ENCODE data around the gene GABRP. TPM values are rescaled to one million over a fixed set of nuclear protein-coding genes. Genes with fewer than 3 reads are reported as not detected.
"Not testable (repeated sequence)": the region's sequence is repeated elsewhere in the genome, so short reads cannot be mapped to it uniquely, and the experiment has no call there.

GABRP gene
- total and polyA plus RNA-seq, 3 experiments from 2014 or later, result not detected

- Mint-ChIP-seq H3K4me3 (no peak overlapping the region), H3K9me3 (no peaks in the 10 kb centered on the region), H3K4me1 (no peaks in the 10 kb centered on the region), H3K27me3 (peaks cover 3 to 7% of the 10 kb centered on the region in 2 donors), H3K36me3 (no peaks in the 10 kb centered on the region), H3K27ac (no peak overlapping the region)
- H3K27ac ChIP-seq (ENCODE audit: low read depth, low read length), result no peak overlapping the region
- H3K4me3 ChIP-seq (ENCODE audit: low read length), result no peak overlapping the region
- H3K27me3 ChIP-seq (ENCODE audit: insufficient read depth, low read length, poor library complexity, severe bottlenecking), result no peaks in the 10 kb centered on the region
- no peaks in the 10 kb centered on the region for H3K36me3 ChIP-seq (ENCODE audit: insufficient read depth, low read length)
- POLR2A ChIA-PET, result no interaction called here
- H3K9me3 ChIP-seq (ENCODE audit: low read length), result no peaks in the 10 kb centered on the region
- DNase-seq, result no peak
- no peaks in the 10 kb centered on the region for H3K4me1 ChIP-seq (ENCODE audit: insufficient read depth, low read length)
- CTCF ChIA-PET, result no interaction called here
Measured at GRCh38 chr5:170758481-170758880, 25.0 kb upstream of the GABRP start.

- no peak overlapping the region for H3K4me3 Mint-ChIP-seq
- H3K4me1 Mint-ChIP-seq, result no peaks in the 10 kb centered on the region
- H3K9me3 Mint-ChIP-seq, result no peaks in the 10 kb centered on the region
- Histone ChIP-seq H3K9me3 (ENCODE audit: low read length) (no peaks in the 10 kb centered on the region), H3K4me3 (ENCODE audit: low read length) (no peak overlapping the region), H3K27me3 (ENCODE audit: insufficient read depth, low read length, poor library complexity, severe bottlenecking) (no peaks in the 10 kb centered on the region), H3K27ac (ENCODE audit: low read depth, low read length) (no peak overlapping the region), H3K4me1 (ENCODE audit: insufficient read depth, low read length) (no peaks in the 10 kb centered on the region), H3K36me3 (ENCODE audit: insufficient read depth, low read length) (no peaks in the 10 kb centered on the region)
- H3K27ac Mint-ChIP-seq, result no peak overlapping the region
- POLR2A ChIA-PET, result no interaction called here
- DNase-seq, result no peak
- peaks cover 3 to 7% of the 10 kb centered on the region in 2 donors for H3K27me3 Mint-ChIP-seq
- H3K36me3 Mint-ChIP-seq, result no peaks in the 10 kb centered on the region
- CTCF ChIA-PET, result no interaction called here
Measured at GRCh38 chr5:170760113-170760512, 23.4 kb upstream of the GABRP start.

GRCh38 chr5:170761048-170761707 lies 22.3 kb upstream of the GABRP start:
- Histone ChIP-seq H3K4me3 (ENCODE audit: low read length) (no peak overlapping the region), H3K36me3 (ENCODE audit: insufficient read depth, low read length) (no peaks in the 10 kb centered on the region), H3K27me3 (ENCODE audit: insufficient read depth, low read length, poor library complexity, severe bottlenecking) (no peaks in the 10 kb centered on the region), H3K27ac (ENCODE audit: low read depth, low read length) (no peak overlapping the region), H3K9me3 (ENCODE audit: low read length) (no peaks in the 10 kb centered on the region), H3K4me1 (ENCODE audit: insufficient read depth, low read length) (no peaks in the 10 kb centered on the region)
- H3K36me3 Mint-ChIP-seq, result no peaks in the 10 kb centered on the region
- no peaks in the 10 kb centered on the region for H3K4me1 Mint-ChIP-seq
- CTCF ChIA-PET, result no interaction called here
- no peaks in the 10 kb centered on the region for H3K9me3 Mint-ChIP-seq
- H3K27ac Mint-ChIP-seq, result no peak overlapping the region
- POLR2A ChIA-PET, result no interaction called here
- H3K27me3 Mint-ChIP-seq, result peaks cover 3 to 7% of the 10 kb centered on the region in 2 donors
- H3K4me3 Mint-ChIP-seq, result no peak overlapping the region
- no peak for DNase-seq

GRCh38 chr5:170761708-170762066 lies 21.8 kb upstream of the GABRP start:
- no peaks in the 10 kb centered on the region for H3K27me3 ChIP-seq (ENCODE audit: insufficient read depth, low read length, poor library complexity, severe bottlenecking)
- H3K27ac ChIP-seq (ENCODE audit: low read depth, low read length), result no peak overlapping the region
- ChIA-PET POLR2A (no interaction called here), CTCF (no interaction called here)
- Mint-ChIP-seq H3K36me3 (no peaks in the 10 kb centered on the region), H3K27ac (no peak overlapping the region), H3K4me3 (no peak overlapping the region), H3K9me3 (no peaks in the 10 kb centered on the region), H3K4me1 (no peaks in the 10 kb centered on the region), H3K27me3 (peaks cover 2 to 7% of the 10 kb centered on the region in 2 donors)
- no peak for DNase-seq
- no peaks in the 10 kb centered on the region for H3K36me3 ChIP-seq (ENCODE audit: insufficient read depth, low read length)
- H3K4me3 ChIP-seq (ENCODE audit: low read length), result no peak overlapping the region
- H3K9me3 ChIP-seq (ENCODE audit: low read length), result no peaks in the 10 kb centered on the region
- no peaks in the 10 kb centered on the region for H3K4me1 ChIP-seq (ENCODE audit: insufficient read depth, low read length)

GRCh38 chr5:170762298-170762697 lies 21.2 kb upstream of the GABRP start:
- POLR2A ChIA-PET; H3K27me3 ChIP-seq (ENCODE audit: insufficient read depth, low read length, poor library complexity, severe bottlenecking); H3K27ac ChIP-seq (ENCODE audit: low read depth, low read length); H3K9me3 ChIP-seq (ENCODE audit: low read length); H3K9me3 Mint-ChIP-seq; H3K27ac Mint-ChIP-seq; H3K4me3 Mint-ChIP-seq; H3K36me3 ChIP-seq (ENCODE audit: insufficient read depth, low read length); H3K27me3 Mint-ChIP-seq; H3K4me1 ChIP-seq (ENCODE audit: insufficient read depth, low read length); H3K4me3 ChIP-seq (ENCODE audit: low read length); H3K4me1 Mint-ChIP-seq; CTCF ChIA-PET; H3K36me3 Mint-ChIP-seq; DNase-seq: not testable (repeated sequence)

GRCh38 chr5:170765868-170766267 lies 17.7 kb upstream of the GABRP start:
- H3K4me3 ChIP-seq (ENCODE audit: low read length); H3K27me3 Mint-ChIP-seq; H3K9me3 ChIP-seq (ENCODE audit: low read length); H3K9me3 Mint-ChIP-seq; H3K27me3 ChIP-seq (ENCODE audit: insufficient read depth, low read length, poor library complexity, severe bottlenecking); POLR2A ChIA-PET; H3K27ac Mint-ChIP-seq; CTCF ChIA-PET; H3K36me3 ChIP-seq (ENCODE audit: insufficient read depth, low read length); H3K4me3 Mint-ChIP-seq; H3K27ac ChIP-seq (ENCODE audit: low read depth, low read length); H3K4me1 ChIP-seq (ENCODE audit: insufficient read depth, low read length); H3K4me1 Mint-ChIP-seq; H3K36me3 Mint-ChIP-seq; DNase-seq: not testable (repeated sequence)

- Histone ChIP-seq H3K4me3 (ENCODE audit: low read length) (no peak overlapping the region), H3K27me3 (ENCODE audit: insufficient read depth, low read length, poor library complexity, severe bottlenecking) (no peaks in the 10 kb centered on the region), H3K27ac (ENCODE audit: low read depth, low read length) (no peak overlapping the region), H3K36me3 (ENCODE audit: insufficient read depth, low read length) (no peaks in the 10 kb centered on the region), H3K9me3 (ENCODE audit: low read length) (no peaks in the 10 kb centered on the region), H3K4me1 (ENCODE audit: insufficient read depth, low read length) (no peaks in the 10 kb centered on the region)
- Mint-ChIP-seq H3K4me1 (no peaks in the 10 kb centered on the region), H3K9me3 (peaks cover 0 to 1% (median 0%) of the 10 kb centered on the region in 5 donors), H3K27me3 (no peaks in the 10 kb centered on the region), H3K36me3 (no peaks in the 10 kb centered on the region), H3K4me3 (no peak overlapping the region), H3K27ac (no peak overlapping the region)
- CTCF ChIA-PET, result no interaction called here
- DNase-seq, result no peak
- POLR2A ChIA-PET, result no interaction called here
Measured at GRCh38 chr5:170769246-170769645, 14.3 kb upstream of the GABRP start.

- Histone ChIP-seq H3K27me3 (ENCODE audit: insufficient read depth, low read length, poor library complexity, severe bottlenecking) (no peaks in the 10 kb centered on the region), H3K36me3 (ENCODE audit: insufficient read depth, low read length) (no peaks in the 10 kb centered on the region), H3K4me3 (ENCODE audit: low read length) (no peak overlapping the region), H3K9me3 (ENCODE audit: low read length) (no peaks in the 10 kb centered on the region), H3K27ac (ENCODE audit: low read depth, low read length) (no peak overlapping the region), H3K4me1 (ENCODE audit: insufficient read depth, low read length) (no peaks in the 10 kb centered on the region)
- Mint-ChIP-seq H3K27me3 (no peaks in the 10 kb centered on the region), H3K4me3 (no peak overlapping the region), H3K4me1 (no peaks in the 10 kb centered on the region), H3K36me3 (no peaks in the 10 kb centered on the region), H3K27ac (no peak overlapping the region), H3K9me3 (peaks cover 0 to 1% (median 0%) of the 10 kb centered on the region in 5 donors)
- no peak for DNase-seq
- POLR2A ChIA-PET, result no interaction called here
- CTCF ChIA-PET, result no interaction called here
Measured at GRCh38 chr5:170769898-170770416, 13.6 kb upstream of the GABRP start.

GRCh38 chr5:170771496-170771895 lies 12.0 kb upstream of the GABRP start:
- Histone ChIP-seq H3K9me3 (ENCODE audit: low read length) (no peaks in the 10 kb centered on the region), H3K4me3 (ENCODE audit: low read length) (no peak overlapping the region), H3K4me1 (ENCODE audit: insufficient read depth, low read length) (no peaks in the 10 kb centered on the region), H3K27ac (ENCODE audit: low read depth, low read length) (no peak overlapping the region), H3K27me3 (ENCODE audit: insufficient read depth, low read length, poor library complexity, severe bottlenecking) (no peaks in the 10 kb centered on the region), H3K36me3 (ENCODE audit: insufficient read depth, low read length) (no peaks in the 10 kb centered on the region)
- no peak overlapping the region for H3K27ac Mint-ChIP-seq
- peaks cover 0 to 1% (median 0%) of the 10 kb centered on the region in 5 donors for H3K9me3 Mint-ChIP-seq
- ChIA-PET CTCF (no interaction called here), POLR2A (no interaction called here)
- H3K27me3 Mint-ChIP-seq, result peaks cover 0 to 1% of the 10 kb centered on the region in 2 donors
- no peak overlapping the region for H3K4me3 Mint-ChIP-seq
- H3K4me1 Mint-ChIP-seq, result no peaks in the 10 kb centered on the region
- no peak for DNase-seq
- no peaks in the 10 kb centered on the region for H3K36me3 Mint-ChIP-seq
